K562 (cell line): ENCODE measurements around the gene GAK. TPM values are rescaled to one million over a fixed set of nuclear protein-coding genes. Genes with fewer than 3 reads are reported as not detected.

Source experiments
- ATAC-seq: fragments of 200-7000 bp; cut with Tn5 transposase; 3 replicates; pipeline ENCODE4 v1.9.1; 2020; ENCODE audit warnings: moderate library complexity
- BruUV-seq: library from RNA; stranded (reverse); fragments of 400-500 nt; replicated peaks from 2 replicates; lab custom pipeline; 2021; lab: Mats Ljungman, UMichigan
- CTCF ChIA-PET: fragments of 300-600 bp; formaldehyde crosslinking; extraction: SDS; loops from one replicate; lab custom pipeline; 2021; ENCODE audit warnings: low intra/inter-chr PET ratio; lab: Yijun Ruan, JAX
- POLR2A ChIA-PET: fragments of 300-600, 350-650 bp; sonication (Branson Sonifier 250); formaldehyde crosslinking; extraction: SDS; loops from one replicate; lab custom pipeline; 2021; ENCODE audit warnings: antibody characterized with exemption, inconsistent platforms; lab: Yijun Ruan, JAX
- DNase-seq, 4 experiments: peaks; one replicate each; pipeline versions ENCODE4 v3.0.0 to v3.0.0-alpha.2; 2011 to 2018; ENCODE audit warnings: low spot score in 3 of 4, mixed read lengths in 3 of 4; ENCODE audit errors: extremely low read depth in 1 of 4
- FAIRE-seq: peaks from 2 replicates; lab custom pipeline; 2011; peaks lifted over from hg19 to GRCh38; lab: Jason Lieb, UNC
- H2AFZ ChIP-seq: 2 replicates; pipeline ENCODE4 v1.6.0; 2011; ENCODE audit warnings: low read depth, low read length, control low read depth, inconsistent platforms
- H3K27ac ChIP-seq: fragments of 200-600 bp; 3 replicates; pipeline ENCODE4 v1.8.0; 2011; ENCODE audit warnings: low read depth, mild to moderate bottlenecking, control low read depth, inconsistent platforms, low read length, moderate library complexity, mixed read lengths; ENCODE audit errors: extremely low read depth
- H3K27me3 ChIP-seq, 2 experiments: fragments of 300-600 bp in 1 of 2; 2 replicates in 1 of 2; 3 replicates in 1 of 2; pipeline versions ENCODE4 v1.6.0 to v1.8.0; 2011; ENCODE audit warnings: inconsistent platforms in 2 of 2, low read length in 2 of 2, mild to moderate bottlenecking in 1 of 2, mixed read lengths in 1 of 2, moderate library complexity in 1 of 2; ENCODE audit not compliant: control insufficient read depth in 2 of 2, insufficient read depth in 2 of 2
- H3K36me3 ChIP-seq: fragments of 300-600 bp; 3 replicates; pipeline ENCODE4 v1.8.0; 2011; ENCODE audit warnings: mild to moderate bottlenecking, low read length, inconsistent platforms; ENCODE audit not compliant: control insufficient read depth, insufficient read depth
- H3K4me1 ChIP-seq, 2 experiments: fragments of 200-600 bp in 1 of 2; replicated peaks in 1 of 2; 2 replicates in 1 of 2; 3 replicates in 1 of 2; pipeline versions ENCODE4 v1.5.1 to v1.8.0; 2011; ENCODE audit warnings: inconsistent platforms in 2 of 2, low read length in 2 of 2, mild to moderate bottlenecking in 1 of 2, mixed read lengths in 1 of 2, moderate library complexity in 1 of 2; ENCODE audit not compliant: control insufficient read depth in 2 of 2, insufficient read depth in 2 of 2
- H3K4me2 ChIP-seq: 2 replicates; pipeline ENCODE4 v1.6.1; 2011; ENCODE audit warnings: low read length, control low read depth, inconsistent platforms, mixed read lengths; ENCODE audit not compliant: insufficient read depth
- H3K4me3 ChIP-seq: fragments of 200-600 bp; sonication (generic), shearing (Covaris generic); 2 replicates; pipeline ENCODE4 v1.5.1; 2016; ENCODE audit warnings: control low read depth, inconsistent platforms
- H3K79me2 ChIP-seq: fragments of 200-600 bp; 3 replicates; pipeline ENCODE4 v1.8.0; 2011; ENCODE audit warnings: low read length, inconsistent platforms; ENCODE audit not compliant: control insufficient read depth, insufficient read depth
- H3K9ac ChIP-seq, 2 experiments: 2 replicates each; pipeline versions ENCODE4 v1.6.0 to v1.6.1; 2011; ENCODE audit warnings: low read depth in 2 of 2, low read length in 2 of 2, control low read depth in 1 of 2, inconsistent platforms in 1 of 2, mild to moderate bottlenecking in 1 of 2, mixed read lengths in 1 of 2; ENCODE audit not compliant: insufficient read depth in 1 of 2
- H3K9me1 ChIP-seq: one replicate; pipeline ENCODE4 v1.6.0; 2011; ENCODE audit warnings: inconsistent platforms, mild to moderate bottlenecking, low read length, moderate library complexity; ENCODE audit not compliant: control insufficient read depth, insufficient read depth
- H3K9me3 ChIP-seq: replicated peaks from 2 replicates; pipeline ENCODE4 v1.5.1; 2011; ENCODE audit warnings: low read depth, low read length, inconsistent platforms; ENCODE audit not compliant: control insufficient read depth, insufficient read depth
- H4K20me1 ChIP-seq: replicated peaks from 2 replicates; pipeline ENCODE4 v1.6.1; 2011; ENCODE audit warnings: low read length, inconsistent platforms, mixed read lengths; ENCODE audit not compliant: control insufficient read depth, insufficient read depth
- ARNT ChIP-seq, 2 experiments: fragments of 450-650 bp; IDR thresholded peaks; 2 replicates each; pipeline ENCODE4 v1.6.1; 2016; ENCODE audit warnings: mild to moderate bottlenecking in 1 of 2
- CREB1 ChIP-seq, 2 experiments: sonication (generic) in 1 of 2; formaldehyde crosslinking in 1 of 2; IDR thresholded peaks; 2 replicates each; pipeline versions ENCODE4 v1.6.1 to v1.8.0; 2012 to 2022; ENCODE audit warnings: inconsistent platforms in 1 of 2, mild to moderate bottlenecking in 1 of 2, missing genetic modification reagents in 1 of 2, moderate library complexity in 1 of 2
- DIDO1 ChIP-seq: fragments of 450-650 bp; IDR thresholded peaks from 2 replicates; pipeline ENCODE4 v1.6.1; 2016; ENCODE audit warnings: low read depth, missing biosample characterization, missing genetic modification characterization
- ELF4 ChIP-seq: fragments of 450-650 bp; formaldehyde crosslinking; IDR thresholded peaks from 2 replicates; pipeline ENCODE4 v1.4.0; 2022; ENCODE audit warnings: missing genetic modification characterization
- POLR2H ChIP-seq: IDR thresholded peaks from 2 replicates; pipeline ENCODE4 v1.6.1; 2016; ENCODE audit warnings: missing genetic modification characterization, low read depth, mild to moderate bottlenecking, control low read depth, missing compliant biosample characterization, moderate library complexity
- RAD51 ChIP-seq: fragments of 450-650 bp; IDR thresholded peaks from 2 replicates; pipeline ENCODE4 v1.7.1; 2016; ENCODE audit warnings: low read depth, mild to moderate bottlenecking, borderline replicate concordance
- SMARCE1 ChIP-seq: fragments of 450-650 bp; IDR thresholded peaks from 2 replicates; pipeline ENCODE4 v1.7.1; 2016; ENCODE audit warnings: mild to moderate bottlenecking
- ZNF583 ChIP-seq: fragments of 250-450 bp; sonication (Bioruptor Pico); IDR thresholded peaks from 2 replicates; pipeline ENCODE4 v1.4.0; 2020
- WGBS: fragments of 100-300 bp; shearing (Covaris generic); methylation state at CpG from one replicate; pipeline ENCODE4 v1.1.6; 2016; ENCODE audit warnings: low coverage, mixed read lengths; ENCODE audit not compliant: insufficient coverage; ENCODE audit errors: missing lambda C conversion rate; 5-methylcytosine and 5-hydroxymethylcytosine counted together
- in situ Hi-C: fragments of 300-500 bp; cut with MboI; formaldehyde crosslinking; loops from 4 replicates; pipeline ENCODE4 v1.15.0; 2018; ENCODE audit warnings: inconsistent platforms, mixed read lengths
- intact Hi-C: fragments of 100-400 bp; cut with micrococcal nuclease; formaldehyde crosslinking; loops from 2 replicates; pipeline ENCODE4 v1.14.2; 2022
- polyA plus RNA-seq, 8 experiments: library from polyadenylated mRNA; depleted of rRNA in 4 of 8; stranded (reverse) in 5 of 8; unstranded in 3 of 8; fragments of >200 nt; fragmentation: Nextera tagmentation in 2 of 8; fragmentation: Illumina TruSeq in 1 of 8; extraction: Ambion mirVana in 2 of 8; extraction: Trizol in 1 of 8; gene quantifications; 2 replicates each; pipeline versions ENCODE4 v1.2.1 to v1.2.3, GENCODE V29; 2011 to 2014; ENCODE audit warnings: inconsistent platforms in 1 of 8, missing spikeins in 1 of 8
- total RNA-seq, 7 experiments: library from RNA; depleted of rRNA in 6 of 7; stranded (reverse); fragments of >200 nt in 6 of 7; fragmentation: Illumina TruSeq in 2 of 7; extraction: Trizol in 2 of 7; gene quantifications; 2 replicates each; pipeline versions ENCODE4 v1.2.1 to v1.2.3, GENCODE V29; 2011 to 2021; ENCODE audit warnings: low replicate concordance in 1 of 7
- TF ChIP-seq, protein P1 (sequence below): fragments of 450-650 bp; formaldehyde crosslinking; conservative IDR thresholded peaks from 2 replicates; pipeline ENCODE4 v1.4.0; 2022; ENCODE audit warnings: mild to moderate bottlenecking, missing genetic modification characterization

Gene GAK
- total and polyA plus RNA-seq, 9 of the 15 experiments (the other 6 are each of a cell fraction or from before 2014, with no cell fraction given), result 1.3 to 102 (median 16.2) TPM

DNA sequence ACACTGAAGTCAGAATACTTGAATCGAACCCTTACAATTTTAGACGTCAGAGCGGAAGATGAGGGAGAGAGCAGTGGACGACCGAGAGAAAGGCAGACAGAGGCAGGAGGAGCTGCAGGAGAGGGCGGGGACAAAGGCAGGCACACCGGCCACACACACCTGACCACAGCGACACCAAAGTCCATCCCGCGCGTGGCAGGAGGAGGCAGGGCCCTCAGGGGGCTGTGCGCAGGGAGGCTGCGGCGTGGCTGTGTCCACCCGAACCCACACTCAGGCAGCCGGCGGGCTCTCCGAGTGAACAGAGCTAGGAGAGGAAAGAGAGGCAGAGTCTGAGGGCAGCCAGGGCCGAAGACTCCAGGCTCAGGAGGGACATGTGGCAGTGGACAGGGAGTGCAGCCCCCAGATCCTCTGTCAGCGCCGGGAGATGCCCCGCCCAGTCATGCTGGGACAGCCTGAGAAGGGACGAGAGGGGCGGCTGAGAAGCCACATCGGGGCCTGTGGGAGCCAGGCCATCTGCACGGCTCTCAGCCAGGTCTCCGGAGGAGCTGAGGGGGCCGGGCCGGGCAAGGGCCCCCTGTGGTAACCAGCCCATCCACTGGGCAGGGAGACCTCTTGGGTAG, 20.1 kb downstream of the GAK start (continued):
- TF ChIP-seq SMARCE1 (no peak), ZNF583 (CRISPR knock-in tag) (no peak), ARNT (IDR thresholded peaks at IDR 0.05) (no peak), ELF4 (no peak), POLR2H (tag) (no peak)
- TF ChIP-seq, protein P1, sequence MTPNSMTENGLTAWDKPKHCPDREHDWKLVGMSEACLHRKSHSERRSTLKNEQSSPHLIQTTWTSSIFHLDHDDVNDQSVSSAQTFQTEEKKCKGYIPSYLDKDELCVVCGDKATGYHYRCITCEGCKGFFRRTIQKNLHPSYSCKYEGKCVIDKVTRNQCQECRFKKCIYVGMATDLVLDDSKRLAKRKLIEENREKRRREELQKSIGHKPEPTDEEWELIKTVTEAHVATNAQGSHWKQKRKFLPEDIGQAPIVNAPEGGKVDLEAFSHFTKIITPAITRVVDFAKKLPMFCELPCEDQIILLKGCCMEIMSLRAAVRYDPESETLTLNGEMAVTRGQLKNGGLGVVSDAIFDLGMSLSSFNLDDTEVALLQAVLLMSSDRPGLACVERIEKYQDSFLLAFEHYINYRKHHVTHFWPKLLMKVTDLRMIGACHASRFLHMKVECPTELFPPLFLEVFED (CRISPR knock-in tag), result no peak

DNA sequence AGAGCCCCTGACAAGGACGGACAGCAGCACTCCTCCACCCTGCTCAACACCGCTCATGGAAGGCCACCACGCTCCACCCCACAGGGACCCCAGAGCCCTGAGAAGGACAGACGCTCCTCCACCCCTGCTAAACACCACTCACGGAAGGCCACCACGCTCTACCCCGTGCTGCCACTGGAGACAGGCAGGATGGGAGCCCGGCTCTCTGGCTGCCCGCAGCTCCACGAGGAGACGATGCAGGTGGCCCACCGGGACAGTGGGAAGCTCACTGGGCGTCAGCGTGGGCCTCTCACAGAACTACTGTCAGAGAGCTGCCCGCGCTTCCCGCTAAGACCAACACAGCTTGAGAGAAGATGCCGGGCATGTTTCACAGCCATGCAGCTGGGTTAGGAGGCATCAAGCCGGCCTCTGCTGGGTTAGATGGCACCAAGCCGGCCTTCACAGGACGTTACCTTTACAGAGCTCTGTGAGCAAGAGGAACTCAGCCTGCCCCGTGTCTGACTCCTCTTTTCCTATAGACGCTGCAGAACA, 20.8 kb downstream of the GAK start:
- no peak overlapping the region; a peak in 1 of 4 replicates for H3K9ac ChIP-seq
- H2AFZ ChIP-seq, result no peak overlapping the region
- FAIRE-seq (no peak), ATAC-seq (no peak), DNase-seq (no peak)
- peaks cover 2% of the 10 kb centered on the region; the same call in 1 of the 2 replicates for H3K9me3 ChIP-seq
- peaks cover 0 to 19% of the 10 kb centered on the region in 2 experiments; a peak in 2 of 5 replicates for H3K4me1 ChIP-seq
- ChIA-PET POLR2A (interaction anchor here (0.8 kb wide), 2 partner anchors 12 to 14 kb away, joined by 3 to 5 read pairs; no protein-coding TSS in a partner anchor), CTCF (no interaction called here)
- no peak overlapping the region for H3K4me3 ChIP-seq
- in situ Hi-C loops (no loop called here), intact Hi-C loops (no loop called here)
- 97% methylated on average over 21 of the region's 23 CpGs for WGBS
- H3K4me2 ChIP-seq, result no peak overlapping the region
- no peak for TF ChIP-seq DIDO1 (tag)
- no peak for TF ChIP-seq CREB1 (IDR thresholded peaks at IDR 0.05)
- no peak for TF ChIP-seq CREB1 (CRISPR knock-in tag; IDR thresholded peaks at IDR 0.05)
- no peak for TF ChIP-seq RAD51
- peaks cover 58% of the 10 kb centered on the region; the same call in 2 of the 3 replicates for H3K36me3 ChIP-seq
- H3K9me1 ChIP-seq, result no peaks in the 10 kb centered on the region
- H3K27me3 ChIP-seq, result no peaks in the 10 kb centered on the region
- no peak overlapping the region for H3K27ac ChIP-seq
- H3K79me2 ChIP-seq, result peaks cover 24% of the 10 kb centered on the region
- 0 out of 2 replicates have a peak, but pooled peaks cover 6% of the 10 kb centered on the region for H4K20me1 ChIP-seq
- BruUV-seq, result no TSS peak
